ENCODE measurements around the gene CCND1.

CCND1 gene

DNA sequence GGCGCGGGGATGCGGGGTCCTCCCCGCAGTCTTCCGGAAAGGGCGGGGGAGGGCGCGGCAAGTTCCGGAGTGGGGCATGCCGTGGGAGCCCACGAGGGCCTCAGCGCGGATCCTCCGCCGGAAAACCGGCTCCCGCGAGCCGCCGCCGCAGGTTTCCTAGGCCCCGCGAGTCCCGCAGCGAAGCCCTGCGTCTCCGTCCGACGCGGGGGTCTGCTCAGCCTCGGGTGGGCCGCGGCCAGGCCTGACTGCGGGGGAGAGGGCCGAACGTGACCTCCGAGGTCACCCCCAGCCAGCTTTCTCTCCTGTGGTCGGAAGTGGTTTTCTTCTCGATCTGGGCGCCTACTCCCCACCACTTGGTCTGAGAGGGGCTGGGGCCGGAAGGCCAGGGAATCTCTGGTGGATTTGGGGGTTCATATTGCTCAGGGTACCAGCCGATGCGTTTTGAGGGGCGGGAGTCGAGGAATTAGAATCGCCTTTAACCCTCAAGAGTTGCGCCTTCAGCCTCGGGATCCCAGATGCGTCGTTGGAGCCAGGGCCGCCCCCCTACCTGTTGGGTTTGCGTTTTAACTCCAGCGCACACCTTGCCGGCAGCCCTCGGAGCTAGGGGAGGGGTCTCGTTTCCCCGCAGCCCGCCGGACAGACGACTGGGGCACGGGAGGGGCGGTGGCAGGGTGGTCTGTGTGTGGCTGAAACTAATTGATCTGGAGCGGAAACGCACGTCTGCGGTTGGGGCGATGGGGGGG is 3.6 kb upstream of the CCND1 start:
- H3K36me3 ChIP-seq = peaks cover 9% of the 10 kb centered on the region
- no peaks in the 10 kb centered on the region for H3K27me3 ChIP-seq
- H3K4me1 ChIP-seq = peaks cover 6% of the 10 kb centered on the region; the same call in 1 of the 2 replicates
- DNase-seq = no peak
- H3K4me3 ChIP-seq (ENCODE audit: low read depth, low read length) = no peak overlapping the region
- TF ChIP-seq CTCF (IDR thresholded peaks at IDR 0.05; ENCODE audit: low read depth, low read length) = no peak
- no peaks in the 10 kb centered on the region for H3K9me3 ChIP-seq

DNA sequence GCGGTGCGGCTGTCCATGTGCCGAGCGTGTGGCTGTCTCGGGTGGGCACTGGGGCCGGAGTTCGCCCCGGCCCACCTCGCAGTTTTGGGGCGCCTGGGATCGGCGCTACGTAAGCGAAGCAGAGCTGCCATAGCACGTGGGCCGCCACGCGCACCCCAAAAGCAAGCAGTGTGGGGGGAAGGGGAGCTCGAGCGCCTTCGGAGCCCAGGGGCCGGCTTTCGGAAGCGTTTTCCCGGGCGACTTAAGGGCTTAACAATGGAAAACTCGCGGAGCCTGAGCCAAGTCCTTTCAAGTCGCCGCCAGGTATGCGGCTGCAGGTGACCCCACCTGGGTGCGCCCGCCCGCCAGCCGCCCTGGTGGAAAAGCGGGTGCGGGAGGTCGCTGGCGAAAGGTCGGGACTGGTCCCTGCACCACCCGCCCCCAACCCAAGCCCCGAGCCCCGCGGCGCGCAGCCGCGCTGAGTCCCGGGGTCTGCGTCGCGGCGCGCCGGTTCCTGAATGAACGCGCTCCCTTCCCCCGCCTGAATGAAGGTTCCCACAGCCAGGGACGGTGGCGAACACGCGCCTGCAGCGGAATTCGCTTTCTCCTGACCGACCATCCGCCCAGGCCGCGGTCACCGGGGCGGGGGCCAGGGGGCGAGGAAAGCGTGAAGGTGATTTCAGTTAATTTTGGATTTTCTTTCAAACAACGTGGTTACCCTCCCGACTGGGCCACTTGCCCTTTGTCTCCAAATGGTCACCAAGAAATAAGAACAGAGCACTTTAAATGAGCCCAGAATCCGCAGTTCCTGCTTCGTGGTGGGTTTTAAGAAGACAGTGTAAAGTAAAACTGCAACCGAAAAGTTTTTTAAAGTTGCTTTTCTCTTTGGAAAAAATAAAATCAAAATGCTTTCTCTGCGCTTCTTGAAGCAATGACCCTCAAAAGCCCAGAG is 2.8 kb upstream of the CCND1 start:
- H3K36me3 ChIP-seq = peaks cover 18% of the 10 kb centered on the region
- H3K9me3 ChIP-seq = no peaks in the 10 kb centered on the region
- H3K4me1 ChIP-seq = peaks cover 6% of the 10 kb centered on the region; the same call in 1 of the 2 replicates
- H3K27me3 ChIP-seq = no peaks in the 10 kb centered on the region
- peak; percentile 74 for DNase-seq
- peak overlapping the region; percentile 95 for H3K4me3 ChIP-seq (ENCODE audit: low read depth, low read length)
- TF ChIP-seq CTCF (IDR thresholded peaks at IDR 0.05; ENCODE audit: low read depth, low read length) = no peak

DNA sequence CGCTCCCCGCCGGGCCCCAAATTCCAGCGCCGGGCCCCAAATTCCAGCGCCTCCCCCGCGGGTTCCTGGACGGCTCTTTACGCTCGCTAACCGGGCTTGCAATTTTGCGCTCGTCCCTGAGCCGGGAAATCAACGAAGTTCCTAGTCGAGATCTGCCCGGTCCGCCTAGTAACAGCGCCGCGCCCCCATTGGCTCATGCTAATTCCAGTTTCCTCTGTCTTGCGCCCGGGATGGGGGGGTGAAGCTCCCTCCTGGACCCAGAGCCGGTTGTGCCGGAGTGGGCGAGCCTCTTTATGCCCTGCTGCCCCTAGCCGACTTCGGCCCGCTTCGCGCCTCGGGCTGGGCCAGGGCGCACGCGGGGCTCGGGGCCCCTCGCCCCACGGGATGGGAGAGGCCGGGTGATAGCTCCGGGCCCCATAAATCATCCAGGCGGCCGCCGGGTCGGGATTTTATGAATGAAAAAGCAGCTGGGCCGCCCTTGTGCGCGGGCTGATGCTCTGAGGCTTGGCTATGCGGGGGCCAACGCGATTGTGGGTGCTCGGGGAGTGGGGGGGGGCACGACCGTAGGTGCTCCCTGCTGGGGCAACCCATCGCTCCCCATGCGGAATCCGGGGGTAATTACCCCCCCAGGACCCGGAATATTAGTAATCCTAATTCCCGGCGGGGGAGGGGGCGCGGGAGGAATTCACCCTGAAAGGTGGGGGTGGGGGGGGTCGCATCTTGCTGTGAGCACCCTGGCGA is 1.8 kb upstream of the CCND1 start:
- H3K4me3 ChIP-seq (ENCODE audit: low read depth, low read length) = peak overlapping the region; percentile 95
- no peaks in the 10 kb centered on the region for H3K9me3 ChIP-seq
- H3K36me3 ChIP-seq = peaks cover 27% of the 10 kb centered on the region
- peak; percentile 98 for DNase-seq
- peaks cover 6% of the 10 kb centered on the region; the same call in 1 of the 2 replicates for H3K4me1 ChIP-seq
- no peak for TF ChIP-seq CTCF (IDR thresholded peaks at IDR 0.05; ENCODE audit: low read depth, low read length)
- H3K27me3 ChIP-seq = no peaks in the 10 kb centered on the region

GRCh38 chr11:69639831-69640230 is 1.1 kb upstream of the CCND1 start:
- Histone ChIP-seq H3K4me1 (peaks cover 8% of the 10 kb centered on the region), H3K4me3 (ENCODE audit: low read depth, low read length) (peak overlapping the region; percentile 95)

More at GRCh38 chr11:69639831-69640230, 1.1 kb upstream of the CCND1 start:
- H3K9me3 ChIP-seq = no peaks in the 10 kb centered on the region
- peaks cover 34% of the 10 kb centered on the region for H3K36me3 ChIP-seq
- no peak for TF ChIP-seq CTCF (IDR thresholded peaks at IDR 0.05; ENCODE audit: low read depth, low read length)
- no peak for DNase-seq
- H3K27me3 ChIP-seq = no peaks in the 10 kb centered on the region

Measured in BE2C (cell line).